ENCODE data around the gene FBXW11. TPM values are rescaled to one million over a fixed set of nuclear protein-coding genes. Genes with fewer than 3 reads are reported as not detected.

The FBXW11 gene
- total RNA-seq, 1 experiment from 2014 or later, result 72.9 TPM

DNA sequence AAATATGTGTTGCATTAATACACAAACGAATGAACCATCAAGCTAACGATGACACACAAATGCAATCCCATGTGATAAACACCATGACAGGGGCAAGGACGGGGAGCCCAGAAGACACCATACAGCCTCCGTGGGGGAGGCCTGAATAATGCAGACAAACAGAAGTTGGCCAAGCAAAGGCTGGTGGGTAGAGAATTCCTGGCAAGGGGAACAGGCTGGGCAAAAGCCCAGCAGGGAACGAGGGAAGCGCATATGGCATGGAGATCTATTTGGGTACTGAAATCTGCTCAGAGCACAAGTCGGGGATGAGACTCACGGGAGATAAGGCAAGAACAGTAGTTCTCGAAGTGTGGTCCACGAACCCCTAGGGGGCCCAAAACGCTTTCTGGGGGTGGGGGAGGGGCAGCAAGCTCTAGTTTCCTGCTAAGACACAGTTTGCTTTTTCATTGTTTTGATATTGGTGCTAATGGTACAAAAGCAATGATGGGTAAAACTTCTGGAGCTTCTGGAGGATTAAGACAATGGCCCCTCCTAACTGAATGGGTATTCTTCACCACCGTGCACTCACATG lies 42.9 kb upstream of the FBXW11 start:
- Histone ChIP-seq H3K9me3 (ENCODE audit: low read length) (no peaks in the 10 kb centered on the region), H3K4me2 (ENCODE audit: low read depth, low read length, poor library complexity, severe bottlenecking) (no peak overlapping the region), H3K79me2 (ENCODE audit: low read length) (no peaks in the 10 kb centered on the region), H2AFZ (ENCODE audit: low read length) (no peak overlapping the region), H4K20me1 (ENCODE audit: insufficient read depth, low read depth, low read length) (no peaks in the 10 kb centered on the region), H3K4me1 (ENCODE audit: low read length) (no peaks in the 10 kb centered on the region), H3K27me3 (ENCODE audit: low read length) (no peaks in the 10 kb centered on the region), H3K36me3 (ENCODE audit: insufficient read depth, low read length) (peaks cover 3% of the 10 kb centered on the region), H3K27ac (ENCODE audit: low read length) (no peak overlapping the region), H3K9me2 (replicated peaks; ENCODE audit: insufficient read depth, low read length) (no peaks in the 10 kb centered on the region), H3K9ac (ENCODE audit: low read length) (no peak overlapping the region), H3K4me3 (ENCODE audit: low read length) (no peak overlapping the region)
- DNase-seq, result no peak

DNA sequence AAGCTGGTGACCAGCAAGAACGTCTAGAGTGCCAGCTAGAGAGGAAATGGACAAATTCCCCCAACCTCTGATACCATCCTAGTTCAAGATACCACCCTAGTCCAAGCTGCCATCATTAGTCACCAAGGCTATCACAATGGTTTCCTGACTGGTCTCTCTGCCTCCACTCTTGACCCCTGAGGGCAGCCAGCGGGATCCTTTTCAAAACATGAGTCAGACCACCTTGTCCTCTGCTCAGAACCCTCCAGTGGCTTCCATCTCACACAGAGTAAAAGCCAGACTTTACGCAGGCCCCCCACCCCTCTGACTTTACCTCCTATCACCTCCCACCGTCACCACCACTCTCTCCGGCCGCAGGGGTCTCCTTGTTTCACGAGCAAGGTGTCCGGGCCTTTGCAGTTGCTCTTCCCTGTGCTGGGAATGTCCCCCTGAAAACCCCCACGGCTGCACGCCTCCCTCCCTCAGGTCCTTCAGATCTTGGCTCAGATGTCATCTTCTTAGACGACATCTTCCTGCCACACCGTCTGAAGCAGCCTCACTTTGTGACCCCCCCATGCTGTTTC lies 42.2 kb upstream of the FBXW11 start:
- DNase-seq, result no peak
- H2AFZ ChIP-seq (ENCODE audit: low read length), result no peak overlapping the region
- no peaks in the 10 kb centered on the region for H3K9me2 ChIP-seq (replicated peaks; ENCODE audit: insufficient read depth, low read length)
- H3K79me2 ChIP-seq (ENCODE audit: low read length), result no peaks in the 10 kb centered on the region
- H3K4me1 ChIP-seq (ENCODE audit: low read length), result no peaks in the 10 kb centered on the region
- no peaks in the 10 kb centered on the region for H3K27me3 ChIP-seq (ENCODE audit: low read length)
- H3K36me3 ChIP-seq (ENCODE audit: insufficient read depth, low read length), result peaks cover 3% of the 10 kb centered on the region
- H3K4me2 ChIP-seq (ENCODE audit: low read depth, low read length, poor library complexity, severe bottlenecking), result no peak overlapping the region
- no peak overlapping the region for H3K27ac ChIP-seq (ENCODE audit: low read length)
- no peak overlapping the region for H3K9ac ChIP-seq (ENCODE audit: low read length)
- H3K9me3 ChIP-seq (ENCODE audit: low read length), result no peaks in the 10 kb centered on the region
- no peak overlapping the region for H3K4me3 ChIP-seq (ENCODE audit: low read length)
- H4K20me1 ChIP-seq (ENCODE audit: insufficient read depth, low read depth, low read length), result no peaks in the 10 kb centered on the region

DNA sequence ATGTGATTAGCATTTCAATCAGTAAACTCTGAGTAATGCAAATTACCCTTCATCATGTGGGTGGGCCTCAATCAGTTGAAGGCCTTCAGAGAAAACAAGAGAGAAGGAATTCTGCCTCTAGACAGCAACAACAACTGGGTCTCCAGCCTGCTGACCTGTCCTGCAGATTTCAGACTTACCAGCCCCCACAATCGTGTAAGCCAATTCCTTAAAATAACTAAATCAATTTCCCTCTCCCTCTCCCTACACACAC lies 41.7 kb upstream of the FBXW11 start:
- H4K20me1 ChIP-seq (ENCODE audit: insufficient read depth, low read depth, low read length), result no peaks in the 10 kb centered on the region
- no peak overlapping the region for H3K9ac ChIP-seq (ENCODE audit: low read length)
- no peaks in the 10 kb centered on the region for H3K79me2 ChIP-seq (ENCODE audit: low read length)
- no peak overlapping the region for H3K27ac ChIP-seq (ENCODE audit: low read length)
- H3K27me3 ChIP-seq (ENCODE audit: low read length), result no peaks in the 10 kb centered on the region
- H3K4me3 ChIP-seq (ENCODE audit: low read length), result no peak overlapping the region
- H3K4me1 ChIP-seq (ENCODE audit: low read length), result no peaks in the 10 kb centered on the region
- DNase-seq, result no peak
- no peaks in the 10 kb centered on the region for H3K9me3 ChIP-seq (ENCODE audit: low read length)
- no peak overlapping the region for H2AFZ ChIP-seq (ENCODE audit: low read length)
- no peaks in the 10 kb centered on the region for H3K9me2 ChIP-seq (replicated peaks; ENCODE audit: insufficient read depth, low read length)
- H3K4me2 ChIP-seq (ENCODE audit: low read depth, low read length, poor library complexity, severe bottlenecking), result no peak overlapping the region
- H3K36me3 ChIP-seq (ENCODE audit: insufficient read depth, low read length), result peaks cover 3% of the 10 kb centered on the region

DNA sequence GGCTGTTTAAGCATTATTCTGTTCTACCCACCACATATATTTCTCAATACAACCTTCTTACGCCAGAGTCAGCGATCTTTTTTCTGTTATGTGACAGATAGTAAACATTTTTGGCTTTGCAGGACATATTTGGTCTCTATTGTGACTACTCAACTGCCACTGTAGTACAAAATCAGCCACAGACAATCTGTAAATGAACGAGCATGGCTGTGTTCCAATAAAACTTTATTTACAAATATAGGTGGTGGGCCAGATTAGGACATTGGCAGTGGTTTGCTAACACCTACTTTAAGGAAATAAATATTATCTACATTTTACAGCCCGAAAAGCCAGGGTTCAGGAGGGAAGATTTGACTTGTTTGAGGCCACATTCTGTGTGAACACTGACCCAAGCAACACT lies 40.2 kb upstream of the FBXW11 start:
- Histone ChIP-seq H3K27me3 (ENCODE audit: low read length) (no peaks in the 10 kb centered on the region), H3K9me3 (ENCODE audit: low read length) (no peaks in the 10 kb centered on the region), H3K4me2 (ENCODE audit: low read depth, low read length, poor library complexity, severe bottlenecking) (no peak overlapping the region), H4K20me1 (ENCODE audit: insufficient read depth, low read depth, low read length) (0 out of 2 replicates have a peak, but pooled peaks cover 3% of the 10 kb centered on the region), H3K27ac (ENCODE audit: low read length) (no peak overlapping the region), H3K79me2 (ENCODE audit: low read length) (no peaks in the 10 kb centered on the region), H3K4me1 (ENCODE audit: low read length) (no peaks in the 10 kb centered on the region), H3K36me3 (ENCODE audit: insufficient read depth, low read length) (peaks cover 3% of the 10 kb centered on the region), H3K9me2 (replicated peaks; ENCODE audit: insufficient read depth, low read length) (no peaks in the 10 kb centered on the region), H3K4me3 (ENCODE audit: low read length) (no peak overlapping the region), H3K9ac (ENCODE audit: low read length) (no peak overlapping the region), H2AFZ (ENCODE audit: low read length) (no peak overlapping the region)
- DNase-seq, result no peak

DNA sequence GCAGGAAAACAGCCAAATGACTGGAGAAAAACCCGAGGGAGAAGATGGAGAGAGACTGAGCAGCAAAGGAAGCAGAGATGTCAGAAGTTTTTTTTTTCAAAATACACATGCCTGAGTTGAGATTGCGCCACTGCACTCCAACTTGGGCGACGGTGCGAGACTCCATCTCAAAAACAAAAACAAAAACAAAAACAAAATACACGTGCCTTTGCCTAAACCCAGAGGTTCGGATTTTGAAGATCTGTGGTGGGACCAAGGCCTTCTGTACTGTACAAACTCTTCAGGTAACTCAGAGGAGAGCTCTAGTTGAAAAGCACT lies 38.8 kb upstream of the FBXW11 start:
- H3K9me3 ChIP-seq (ENCODE audit: low read length), result no peaks in the 10 kb centered on the region
- no peak overlapping the region for H2AFZ ChIP-seq (ENCODE audit: low read length)
- 0 out of 2 replicates have a peak, but pooled peaks cover 3% of the 10 kb centered on the region for H4K20me1 ChIP-seq (ENCODE audit: insufficient read depth, low read depth, low read length)
- no peaks in the 10 kb centered on the region for H3K27me3 ChIP-seq (ENCODE audit: low read length)
- H3K36me3 ChIP-seq (ENCODE audit: insufficient read depth, low read length), result peaks cover 3% of the 10 kb centered on the region
- no peaks in the 10 kb centered on the region for H3K79me2 ChIP-seq (ENCODE audit: low read length)
- DNase-seq, result no peak
- H3K9me2 ChIP-seq (replicated peaks; ENCODE audit: insufficient read depth, low read length), result no peaks in the 10 kb centered on the region
- H3K9ac ChIP-seq (ENCODE audit: low read length), result no peak overlapping the region
- H3K4me2 ChIP-seq (ENCODE audit: low read depth, low read length, poor library complexity, severe bottlenecking), result no peak overlapping the region
- no peak overlapping the region for H3K4me3 ChIP-seq (ENCODE audit: low read length)
- peaks cover 4% of the 10 kb centered on the region for H3K4me1 ChIP-seq (ENCODE audit: low read length)
- H3K27ac ChIP-seq (ENCODE audit: low read length), result no peak overlapping the region

DNA sequence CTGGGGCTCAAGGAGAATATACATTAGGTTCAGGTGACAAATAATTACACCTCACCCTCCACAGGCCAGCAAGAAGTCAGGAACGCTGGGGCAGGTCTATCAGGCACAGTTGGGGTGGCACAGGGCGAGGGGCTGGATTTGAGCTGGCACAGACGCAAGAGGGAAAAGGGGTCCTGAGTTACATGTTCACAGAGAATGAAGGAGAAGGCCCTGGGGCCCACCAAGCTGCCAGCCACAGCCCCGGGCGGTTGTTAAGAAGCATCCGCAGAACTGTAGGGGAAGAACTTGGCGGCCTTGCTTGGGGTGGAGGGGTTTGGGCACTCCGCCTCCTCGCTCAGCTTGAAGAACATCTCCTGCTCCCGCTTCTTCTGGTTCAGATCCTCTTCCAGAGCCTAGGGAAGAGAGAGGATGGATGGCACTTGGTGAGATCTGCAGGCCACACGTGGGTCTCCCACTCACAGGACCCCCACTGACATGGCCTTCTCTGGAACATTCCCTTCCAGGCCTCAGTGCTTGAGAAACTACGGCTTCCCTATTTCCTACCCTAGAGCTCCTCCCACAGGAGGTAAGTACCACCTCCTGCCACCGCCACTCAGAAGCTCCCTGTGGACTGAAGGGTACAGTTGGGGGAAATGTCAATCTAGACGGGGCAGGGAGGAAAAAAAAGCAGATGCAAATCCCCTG lies 38.3 kb upstream of the FBXW11 start:
- no peak overlapping the region for H3K4me2 ChIP-seq (ENCODE audit: low read depth, low read length, poor library complexity, severe bottlenecking)
- no peaks in the 10 kb centered on the region for H3K27me3 ChIP-seq (ENCODE audit: low read length)
- no peaks in the 10 kb centered on the region for H3K9me2 ChIP-seq (replicated peaks; ENCODE audit: insufficient read depth, low read length)
- no peak overlapping the region for H3K4me3 ChIP-seq (ENCODE audit: low read length)
- H2AFZ ChIP-seq (ENCODE audit: low read length), result no peak overlapping the region
- 0 out of 2 replicates have a peak, but pooled peaks cover 3% of the 10 kb centered on the region for H4K20me1 ChIP-seq (ENCODE audit: insufficient read depth, low read depth, low read length)
- H3K27ac ChIP-seq (ENCODE audit: low read length), result no peak overlapping the region
- peaks cover 5% of the 10 kb centered on the region for H3K4me1 ChIP-seq (ENCODE audit: low read length)
- H3K79me2 ChIP-seq (ENCODE audit: low read length), result no peaks in the 10 kb centered on the region
- H3K9ac ChIP-seq (ENCODE audit: low read length), result no peak overlapping the region
- no peaks in the 10 kb centered on the region for H3K9me3 ChIP-seq (ENCODE audit: low read length)
- H3K36me3 ChIP-seq (ENCODE audit: insufficient read depth, low read length), result peaks cover 3% of the 10 kb centered on the region
- peak; percentile 65 for DNase-seq

DNA sequence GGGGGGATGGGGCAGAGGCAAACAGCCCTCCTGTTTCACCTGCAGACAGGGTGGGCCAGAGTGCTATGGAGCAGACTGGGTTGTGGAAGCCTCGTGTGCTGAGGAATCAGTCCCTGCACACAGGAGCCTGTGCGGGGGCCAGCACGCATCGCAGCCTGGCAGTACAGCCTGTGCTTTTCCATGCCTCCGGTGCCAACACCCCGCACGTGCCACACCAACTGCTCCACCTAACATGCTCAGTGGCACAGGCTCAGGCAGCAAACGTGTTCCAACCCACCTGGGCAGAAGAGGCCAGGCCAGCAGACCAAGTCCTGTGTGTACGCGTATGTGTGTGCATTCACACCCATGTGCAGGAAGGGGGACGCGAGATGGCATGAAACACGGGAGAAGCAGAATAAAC lies 37.4 kb upstream of the FBXW11 start:
- Histone ChIP-seq H3K79me2 (ENCODE audit: low read length) (no peaks in the 10 kb centered on the region), H3K4me3 (ENCODE audit: low read length) (no peak overlapping the region), H3K4me1 (ENCODE audit: low read length) (peaks cover 5% of the 10 kb centered on the region), H3K9me2 (replicated peaks; ENCODE audit: insufficient read depth, low read length) (no peaks in the 10 kb centered on the region), H2AFZ (ENCODE audit: low read length) (no peak overlapping the region), H3K27me3 (ENCODE audit: low read length) (no peaks in the 10 kb centered on the region), H3K4me2 (ENCODE audit: low read depth, low read length, poor library complexity, severe bottlenecking) (no peak overlapping the region), H3K36me3 (ENCODE audit: insufficient read depth, low read length) (peaks cover 3% of the 10 kb centered on the region; the same call in 1 of the 2 replicates), H3K9ac (ENCODE audit: low read length) (no peak overlapping the region), H3K9me3 (ENCODE audit: low read length) (no peaks in the 10 kb centered on the region), H4K20me1 (ENCODE audit: insufficient read depth, low read depth, low read length) (0 out of 2 replicates have a peak, but pooled peaks cover 3% of the 10 kb centered on the region), H3K27ac (ENCODE audit: low read length) (no peak overlapping the region)
- no peak for DNase-seq

DNA sequence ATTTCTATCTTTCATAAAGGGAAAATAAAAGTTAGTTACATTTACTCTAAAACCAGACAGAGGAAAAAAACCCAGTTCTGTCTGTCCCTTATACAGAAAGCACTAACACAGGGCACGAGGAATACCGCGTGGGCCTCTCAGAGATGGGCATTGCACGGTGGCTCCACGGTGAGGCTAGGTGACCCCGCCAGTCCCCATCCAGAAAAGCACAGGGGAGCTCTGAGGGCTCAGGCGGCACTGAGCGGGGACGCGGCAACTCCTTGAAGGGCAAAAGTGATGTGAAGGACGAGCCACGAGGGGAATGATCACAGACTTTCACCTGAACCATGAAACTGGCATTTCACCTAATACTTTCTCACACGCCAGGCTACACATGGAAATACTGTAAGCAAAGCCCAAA lies 35.7 kb upstream of the FBXW11 start:
- Histone ChIP-seq H3K36me3 (ENCODE audit: insufficient read depth, low read length) (peaks cover 3% of the 10 kb centered on the region; the same call in 1 of the 2 replicates), H3K27me3 (ENCODE audit: low read length) (no peaks in the 10 kb centered on the region), H3K4me1 (ENCODE audit: low read length) (peaks cover 5% of the 10 kb centered on the region), H3K79me2 (ENCODE audit: low read length) (no peaks in the 10 kb centered on the region), H3K27ac (ENCODE audit: low read length) (no peak overlapping the region), H3K9ac (ENCODE audit: low read length) (no peak overlapping the region), H3K4me2 (ENCODE audit: low read depth, low read length, poor library complexity, severe bottlenecking) (no peak overlapping the region), H4K20me1 (ENCODE audit: insufficient read depth, low read depth, low read length) (0 out of 2 replicates have a peak, but pooled peaks cover 3% of the 10 kb centered on the region), H3K4me3 (ENCODE audit: low read length) (no peak overlapping the region), H2AFZ (ENCODE audit: low read length) (no peak overlapping the region), H3K9me2 (replicated peaks; ENCODE audit: insufficient read depth, low read length) (no peaks in the 10 kb centered on the region), H3K9me3 (ENCODE audit: low read length) (no peaks in the 10 kb centered on the region)
- no peak for DNase-seq

Measured in Karpas-422 (cell line).